K562 (cell line): ENCODE data around the gene SULT1A3. TPM values are rescaled to one million over a fixed set of nuclear protein-coding genes. Genes with fewer than 3 reads are reported as not detected.
A peak's percentile ranks its signal among the peaks of the same experiment; 100 is the strongest.

ENCODE experiments used
- ATAC-seq: fragments of 200-7000 bp; cut with Tn5 transposase; 3 replicates; pipeline ENCODE4 v1.9.1; 2020; ENCODE audit warnings: moderate library complexity
- BruUV-seq: library from RNA; stranded (reverse); fragments of 400-500 nt; replicated peaks from 2 replicates; lab custom pipeline; 2021; lab: Mats Ljungman, UMichigan
- CTCF ChIA-PET: fragments of 300-600 bp; formaldehyde crosslinking; extraction: SDS; loops from one replicate; lab custom pipeline; 2021; ENCODE audit warnings: low intra/inter-chr PET ratio; lab: Yijun Ruan, JAX
- POLR2A ChIA-PET: fragments of 300-600, 350-650 bp; sonication (Branson Sonifier 250); formaldehyde crosslinking; extraction: SDS; loops from one replicate; lab custom pipeline; 2021; ENCODE audit warnings: antibody characterized with exemption, inconsistent platforms; lab: Yijun Ruan, JAX
- DNase-seq, 4 experiments: peaks; one replicate each; pipeline versions ENCODE4 v3.0.0 to v3.0.0-alpha.2; 2011 to 2018; ENCODE audit warnings: low spot score in 3 of 4, mixed read lengths in 3 of 4; ENCODE audit errors: extremely low read depth in 1 of 4
- FAIRE-seq: peaks from 2 replicates; lab custom pipeline; 2011; peaks lifted over from hg19 to GRCh38; lab: Jason Lieb, UNC
- H2AFZ ChIP-seq: 2 replicates; pipeline ENCODE4 v1.6.0; 2011; ENCODE audit warnings: low read depth, low read length, control low read depth, inconsistent platforms
- H3K27ac ChIP-seq: fragments of 200-600 bp; 3 replicates; pipeline ENCODE4 v1.8.0; 2011; ENCODE audit warnings: low read depth, mild to moderate bottlenecking, control low read depth, inconsistent platforms, low read length, moderate library complexity, mixed read lengths; ENCODE audit errors: extremely low read depth
- H3K27me3 ChIP-seq, 2 experiments: fragments of 300-600 bp in 1 of 2; 2 replicates in 1 of 2; 3 replicates in 1 of 2; pipeline versions ENCODE4 v1.6.0 to v1.8.0; 2011; ENCODE audit warnings: inconsistent platforms in 2 of 2, low read length in 2 of 2, mild to moderate bottlenecking in 1 of 2, mixed read lengths in 1 of 2, moderate library complexity in 1 of 2; ENCODE audit not compliant: control insufficient read depth in 2 of 2, insufficient read depth in 2 of 2
- H3K36me3 ChIP-seq: fragments of 300-600 bp; 3 replicates; pipeline ENCODE4 v1.8.0; 2011; ENCODE audit warnings: mild to moderate bottlenecking, low read length, inconsistent platforms; ENCODE audit not compliant: control insufficient read depth, insufficient read depth
- H3K4me1 ChIP-seq, 2 experiments: fragments of 200-600 bp in 1 of 2; replicated peaks in 1 of 2; 2 replicates in 1 of 2; 3 replicates in 1 of 2; pipeline versions ENCODE4 v1.5.1 to v1.8.0; 2011; ENCODE audit warnings: inconsistent platforms in 2 of 2, low read length in 2 of 2, mild to moderate bottlenecking in 1 of 2, mixed read lengths in 1 of 2, moderate library complexity in 1 of 2; ENCODE audit not compliant: control insufficient read depth in 2 of 2, insufficient read depth in 2 of 2
- H3K4me2 ChIP-seq: 2 replicates; pipeline ENCODE4 v1.6.1; 2011; ENCODE audit warnings: low read length, control low read depth, inconsistent platforms, mixed read lengths; ENCODE audit not compliant: insufficient read depth
- H3K4me3 ChIP-seq: fragments of 200-600 bp; sonication (generic), shearing (Covaris generic); 2 replicates; pipeline ENCODE4 v1.5.1; 2016; ENCODE audit warnings: control low read depth, inconsistent platforms
- H3K79me2 ChIP-seq: fragments of 200-600 bp; 3 replicates; pipeline ENCODE4 v1.8.0; 2011; ENCODE audit warnings: low read length, inconsistent platforms; ENCODE audit not compliant: control insufficient read depth, insufficient read depth
- H3K9ac ChIP-seq, 2 experiments: 2 replicates each; pipeline versions ENCODE4 v1.6.0 to v1.6.1; 2011; ENCODE audit warnings: low read depth in 2 of 2, low read length in 2 of 2, control low read depth in 1 of 2, inconsistent platforms in 1 of 2, mild to moderate bottlenecking in 1 of 2, mixed read lengths in 1 of 2; ENCODE audit not compliant: insufficient read depth in 1 of 2
- H3K9me1 ChIP-seq: one replicate; pipeline ENCODE4 v1.6.0; 2011; ENCODE audit warnings: inconsistent platforms, mild to moderate bottlenecking, low read length, moderate library complexity; ENCODE audit not compliant: control insufficient read depth, insufficient read depth
- H3K9me3 ChIP-seq: replicated peaks from 2 replicates; pipeline ENCODE4 v1.5.1; 2011; ENCODE audit warnings: low read depth, low read length, inconsistent platforms; ENCODE audit not compliant: control insufficient read depth, insufficient read depth
- H4K20me1 ChIP-seq: replicated peaks from 2 replicates; pipeline ENCODE4 v1.6.1; 2011; ENCODE audit warnings: low read length, inconsistent platforms, mixed read lengths; ENCODE audit not compliant: control insufficient read depth, insufficient read depth
- GABPB1 ChIP-seq: sonication (generic); formaldehyde crosslinking; IDR thresholded peaks from 2 replicates; pipeline ENCODE4 v1.8.0; 2022; ENCODE audit warnings: mild to moderate bottlenecking, missing genetic modification reagents
- HMGN3 ChIP-seq: IDR thresholded peaks from 2 replicates; pipeline ENCODE4 v1.6.1; 2011; ENCODE audit warnings: borderline replicate concordance, low read depth, mild to moderate bottlenecking, mixed read lengths, low read length; ENCODE audit not compliant: insufficient read length; ENCODE audit errors: extremely low read depth
- L3MBTL2 ChIP-seq: fragments of 450-650 bp; IDR thresholded peaks from 2 replicates; pipeline ENCODE4 v1.6.1; 2016; ENCODE audit warnings: mild to moderate bottlenecking, moderate library complexity
- NFIC ChIP-seq: fragments of 450-650 bp; IDR thresholded peaks from 2 replicates; pipeline ENCODE4 v1.6.1; 2017; ENCODE audit warnings: mild to moderate bottlenecking, inconsistent platforms
- SPI1 ChIP-seq: IDR thresholded peaks from 2 replicates; pipeline ENCODE4 v1.6.1; 2011; ENCODE audit warnings: low read depth, low read length, control low read depth, borderline replicate concordance
- ZNF23 ChIP-seq: fragments of 250-450 bp; sonication (Bioruptor Pico); IDR thresholded peaks from 2 replicates; pipeline ENCODE4 v1.4.0; 2020; ENCODE audit warnings: mild to moderate bottlenecking
- WGBS: fragments of 100-300 bp; shearing (Covaris generic); methylation state at CpG from one replicate; pipeline ENCODE4 v1.1.6; 2016; ENCODE audit warnings: low coverage, mixed read lengths; ENCODE audit not compliant: insufficient coverage; ENCODE audit errors: missing lambda C conversion rate; 5-methylcytosine and 5-hydroxymethylcytosine counted together
- in situ Hi-C: fragments of 300-500 bp; cut with MboI; formaldehyde crosslinking; loops from 4 replicates; pipeline ENCODE4 v1.15.0; 2018; ENCODE audit warnings: inconsistent platforms, mixed read lengths
- intact Hi-C: fragments of 100-400 bp; cut with micrococcal nuclease; formaldehyde crosslinking; loops from 2 replicates; pipeline ENCODE4 v1.14.2; 2022
- polyA plus RNA-seq, 8 experiments: library from polyadenylated mRNA; depleted of rRNA in 4 of 8; stranded (reverse) in 5 of 8; unstranded in 3 of 8; fragments of >200 nt; fragmentation: Nextera tagmentation in 2 of 8; fragmentation: Illumina TruSeq in 1 of 8; extraction: Ambion mirVana in 2 of 8; extraction: Trizol in 1 of 8; gene quantifications; 2 replicates each; pipeline versions ENCODE4 v1.2.1 to v1.2.3, GENCODE V29; 2011 to 2014; ENCODE audit warnings: inconsistent platforms in 1 of 8, missing spikeins in 1 of 8
- total RNA-seq, 7 experiments: library from RNA; depleted of rRNA in 6 of 7; stranded (reverse); fragments of >200 nt in 6 of 7; fragmentation: Illumina TruSeq in 2 of 7; extraction: Trizol in 2 of 7; gene quantifications; 2 replicates each; pipeline versions ENCODE4 v1.2.1 to v1.2.3, GENCODE V29; 2011 to 2021; ENCODE audit warnings: low replicate concordance in 1 of 7
- TF ChIP-seq, protein P1 (sequence below): sonication (generic); formaldehyde crosslinking; IDR thresholded peaks from 2 replicates; pipeline ENCODE4 v1.8.0; 2022; ENCODE audit warnings: mild to moderate bottlenecking, missing genetic modification reagents
- TF ChIP-seq, protein P2 (sequence below), 3 experiments: fragments of 200-800 bp in 1 of 3; sonication (Bioruptor generic) in 1 of 3; sonication (generic) in 1 of 3; formaldehyde crosslinking in 1 of 3; IDR thresholded peaks; 2 replicates each; pipeline versions ENCODE4 v1.6.1 to v1.8.0; 2016 to 2022; ENCODE audit warnings: mild to moderate bottlenecking in 2 of 3, missing compliant biosample characterization in 2 of 3, missing genetic modification characterization in 2 of 3, missing genetic modification reagents in 1 of 3

Gene SULT1A3
- total and polyA plus RNA-seq, 9 of the 15 experiments (the other 6 are each of a cell fraction or from before 2014, with no cell fraction given): 2.4 to 18.0 (median 7.3) TPM

DNA sequence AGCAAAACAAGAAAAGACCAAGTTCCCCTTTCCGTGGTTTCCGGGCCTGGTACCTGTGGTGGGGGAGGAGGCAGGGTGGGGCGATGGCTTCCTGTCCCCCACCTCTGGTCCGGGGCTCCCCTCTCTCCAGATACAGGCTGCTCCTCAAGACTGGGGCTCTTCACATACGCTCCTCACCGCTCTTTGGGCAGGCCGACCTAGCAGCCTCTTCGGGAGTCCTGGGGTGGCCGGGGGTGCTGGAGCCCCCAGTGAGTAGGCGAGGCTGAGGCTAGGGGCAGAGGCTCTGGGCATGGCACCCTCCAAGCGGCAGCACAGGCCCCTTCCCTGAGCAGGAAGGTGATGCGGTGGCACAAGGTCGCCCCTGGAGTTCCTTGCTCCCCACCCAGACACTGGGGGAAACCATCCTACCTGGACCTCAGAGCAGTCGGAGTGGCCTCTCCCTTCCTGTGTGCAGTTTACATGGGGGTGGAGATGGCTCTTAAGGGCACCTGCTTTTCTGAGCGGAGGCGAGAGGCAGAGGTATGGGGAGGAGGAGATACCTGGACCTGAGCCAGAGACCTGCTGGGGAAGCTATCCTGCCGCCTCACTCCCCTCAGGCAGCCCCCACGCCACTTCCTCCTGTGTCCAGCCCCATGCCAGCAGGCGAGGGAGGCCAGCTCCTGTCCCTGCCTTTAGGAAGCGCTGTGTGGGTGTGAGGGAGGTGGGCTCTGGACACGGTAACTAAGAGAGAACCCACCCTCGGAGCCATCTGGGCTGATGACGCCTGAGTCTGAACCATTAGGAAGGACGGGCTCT is 14.8 kb upstream of the SULT1A3 start:
- intact Hi-C loops (no loop called here), in situ Hi-C loops (no loop called here)
- Histone ChIP-seq H3K36me3 (0 out of 3 replicates have a peak, but pooled peaks cover 3% of the 10 kb centered on the region), H3K27me3 (no peaks in the 10 kb centered on the region), H3K9ac (peak overlapping the region in 1 of 2 experiments; percentile 53; a peak in 2 of 4 replicates), H4K20me1 (no peaks in the 10 kb centered on the region), H3K9me1 (no peaks in the 10 kb centered on the region), H3K4me3 (peak overlapping the region; percentile 51), H3K9me3 (no peaks in the 10 kb centered on the region), H3K4me1 (peaks cover 32 to 58% of the 10 kb centered on the region in 2 experiments), H3K4me2 (peak overlapping the region; percentile 41), H2AFZ (0 out of 2 replicates have a peak overlapping the region, but pooled peaks have one; percentile 45), H3K79me2 (no peaks in the 10 kb centered on the region), H3K27ac (no peak overlapping the region)
- POLR2A ChIA-PET: interaction anchor here (0.6 kb wide), 1 partner anchor 296 kb away, joined by 3 read pairs; no protein-coding TSS in a partner anchor
- peak in 3 of 4 experiments; percentile 17 to 32 (median 24) for DNase-seq
- BruUV-seq: TSS peak; percentile 44
- WGBS: 32% methylated on average over 16 of the region's 24 CpGs
- CTCF ChIA-PET: no interaction called here
- no peak for ATAC-seq
- peak; percentile 46; the same call in 1 of the 2 replicates for TF ChIP-seq SPI1
- TF ChIP-seq NFIC: peak; percentile 79
- TF ChIP-seq GABPB1 (CRISPR knock-in tag): 0 out of 2 replicates have a peak, but pooled peaks have one; percentile 10
- TF ChIP-seq HMGN3: peak; percentile 31
- TF ChIP-seq ZNF23: no peak
- no peak for TF ChIP-seq L3MBTL2
- TF ChIP-seq, protein P1, sequence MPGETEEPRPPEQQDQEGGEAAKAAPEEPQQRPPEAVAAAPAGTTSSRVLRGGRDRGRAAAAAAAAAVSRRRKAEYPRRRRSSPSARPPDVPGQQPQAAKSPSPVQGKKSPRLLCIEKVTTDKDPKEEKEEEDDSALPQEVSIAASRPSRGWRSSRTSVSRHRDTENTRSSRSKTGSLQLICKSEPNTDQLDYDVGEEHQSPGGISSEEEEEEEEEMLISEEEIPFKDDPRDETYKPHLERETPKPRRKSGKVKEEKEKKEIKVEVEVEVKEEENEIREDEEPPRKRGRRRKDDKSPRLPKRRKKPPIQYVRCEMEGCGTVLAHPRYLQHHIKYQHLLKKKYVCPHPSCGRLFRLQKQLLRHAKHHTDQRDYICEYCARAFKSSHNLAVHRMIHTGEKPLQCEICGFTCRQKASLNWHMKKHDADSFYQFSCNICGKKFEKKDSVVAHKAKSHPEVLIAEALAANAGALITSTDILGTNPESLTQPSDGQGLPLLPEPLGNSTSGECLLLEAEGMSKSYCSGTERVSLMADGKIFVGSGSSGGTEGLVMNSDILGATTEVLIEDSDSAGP: no peak
- TF ChIP-seq, protein P2, sequence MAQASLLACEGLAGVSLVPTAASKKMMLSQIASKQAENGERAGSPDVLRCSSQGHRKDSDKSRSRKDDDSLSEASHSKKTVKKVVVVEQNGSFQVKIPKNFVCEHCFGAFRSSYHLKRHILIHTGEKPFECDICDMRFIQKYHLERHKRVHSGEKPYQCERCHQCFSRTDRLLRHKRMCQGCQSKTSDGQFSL (CRISPR knock-in tag; IDR thresholded peaks at IDR 0.05): peak; percentile 40; the same call in 1 of the 2 replicates
- TF ChIP-seq, protein P2 (tag; IDR thresholded peaks at IDR 0.05): no peak
- FAIRE-seq: no peak
